ENCODE measurements around the gene ALDH3B1.

Gene ALDH3B1

GRCh38 chr11:67998150-67999045, 11.7 kb upstream of the ALDH3B1 start:
- no peak overlapping the region for H3K4me3 ChIP-seq (ENCODE audit: insufficient read depth, low read depth, low read length, poor library complexity, severe bottlenecking)
- H3K4me1 ChIP-seq (ENCODE audit: control insufficient read depth, insufficient read depth, low read length, poor library complexity, severe bottlenecking) = peaks cover 8% of the 10 kb centered on the region
- no peaks in the 10 kb centered on the region for H3K9me3 ChIP-seq (ENCODE audit: control insufficient read depth, low read length)
- H3K36me3 ChIP-seq (ENCODE audit: control insufficient read depth, insufficient read depth, low read length) = no peaks in the 10 kb centered on the region
- H3K27me3 ChIP-seq (replicated peaks; ENCODE audit: control insufficient read depth, insufficient read depth, low read length, poor library complexity, severe bottlenecking) = no peaks in the 10 kb centered on the region
- no peak overlapping the region for H3K27ac ChIP-seq (ENCODE audit: insufficient read depth, low read length, poor library complexity, severe bottlenecking)
- no peak for DNase-seq

GRCh38 chr11:67999201-67999629, 10.9 kb upstream of the ALDH3B1 start:
- Histone ChIP-seq H3K4me1 (ENCODE audit: control insufficient read depth, insufficient read depth, low read length, poor library complexity, severe bottlenecking) (peaks cover 8% of the 10 kb centered on the region), H3K27me3 (replicated peaks; ENCODE audit: control insufficient read depth, insufficient read depth, low read length, poor library complexity, severe bottlenecking) (no peaks in the 10 kb centered on the region), H3K9me3 (ENCODE audit: control insufficient read depth, low read length) (no peaks in the 10 kb centered on the region), H3K27ac (ENCODE audit: insufficient read depth, low read length, poor library complexity, severe bottlenecking) (no peak overlapping the region), H3K4me3 (ENCODE audit: insufficient read depth, low read depth, low read length, poor library complexity, severe bottlenecking) (no peak overlapping the region), H3K36me3 (ENCODE audit: control insufficient read depth, insufficient read depth, low read length) (no peaks in the 10 kb centered on the region)
- DNase-seq = no peak

- Histone ChIP-seq H3K27me3 (replicated peaks; ENCODE audit: control insufficient read depth, insufficient read depth, low read length, poor library complexity, severe bottlenecking) (no peaks in the 10 kb centered on the region), H3K36me3 (ENCODE audit: control insufficient read depth, insufficient read depth, low read length) (no peaks in the 10 kb centered on the region), H3K4me1 (ENCODE audit: control insufficient read depth, insufficient read depth, low read length, poor library complexity, severe bottlenecking) (peaks cover 8% of the 10 kb centered on the region), H3K9me3 (ENCODE audit: control insufficient read depth, low read length) (no peaks in the 10 kb centered on the region), H3K27ac (ENCODE audit: insufficient read depth, low read length, poor library complexity, severe bottlenecking) (no peak overlapping the region), H3K4me3 (ENCODE audit: insufficient read depth, low read depth, low read length, poor library complexity, severe bottlenecking) (no peak overlapping the region)
- no peak for DNase-seq
Measured at GRCh38 chr11:67999704-68000103, 10.4 kb upstream of the ALDH3B1 start.

- H3K27me3 ChIP-seq (replicated peaks; ENCODE audit: control insufficient read depth, insufficient read depth, low read length, poor library complexity, severe bottlenecking) = no peaks in the 10 kb centered on the region
- H3K4me3 ChIP-seq (ENCODE audit: insufficient read depth, low read depth, low read length, poor library complexity, severe bottlenecking) = no peak overlapping the region
- peaks cover 8% of the 10 kb centered on the region for H3K4me1 ChIP-seq (ENCODE audit: control insufficient read depth, insufficient read depth, low read length, poor library complexity, severe bottlenecking)
- no peaks in the 10 kb centered on the region for H3K36me3 ChIP-seq (ENCODE audit: control insufficient read depth, insufficient read depth, low read length)
- DNase-seq = no peak
- H3K27ac ChIP-seq (ENCODE audit: insufficient read depth, low read length, poor library complexity, severe bottlenecking) = no peak overlapping the region
- no peaks in the 10 kb centered on the region for H3K9me3 ChIP-seq (ENCODE audit: control insufficient read depth, low read length)
Measured at GRCh38 chr11:68002575-68002937, 7.6 kb upstream of the ALDH3B1 start.

GRCh38 chr11:68002938-68003845, 6.9 kb upstream of the ALDH3B1 start:
- Histone ChIP-seq H3K27ac (ENCODE audit: insufficient read depth, low read length, poor library complexity, severe bottlenecking) (peak overlapping the region; percentile 55), H3K4me3 (ENCODE audit: insufficient read depth, low read depth, low read length, poor library complexity, severe bottlenecking) (peak overlapping the region; percentile 58), H3K27me3 (replicated peaks; ENCODE audit: control insufficient read depth, insufficient read depth, low read length, poor library complexity, severe bottlenecking) (no peaks in the 10 kb centered on the region), H3K4me1 (ENCODE audit: control insufficient read depth, insufficient read depth, low read length, poor library complexity, severe bottlenecking) (peaks cover 3% of the 10 kb centered on the region), H3K36me3 (ENCODE audit: control insufficient read depth, insufficient read depth, low read length) (no peaks in the 10 kb centered on the region), H3K9me3 (ENCODE audit: control insufficient read depth, low read length) (no peaks in the 10 kb centered on the region)
- peak; percentile 33 to 46 (median 39) for DNase-seq

- Histone ChIP-seq H3K36me3 (ENCODE audit: control insufficient read depth, insufficient read depth, low read length) (no peaks in the 10 kb centered on the region), H3K27ac (ENCODE audit: insufficient read depth, low read length, poor library complexity, severe bottlenecking) (peak within 1 kb of the TSS; percentile 55), H3K27me3 (replicated peaks; ENCODE audit: control insufficient read depth, insufficient read depth, low read length, poor library complexity, severe bottlenecking) (no peaks in the 10 kb centered on the region), H3K4me1 (ENCODE audit: control insufficient read depth, insufficient read depth, low read length, poor library complexity, severe bottlenecking) (no peaks in the 10 kb centered on the region), H3K9me3 (ENCODE audit: control insufficient read depth, low read length) (no peaks in the 10 kb centered on the region), H3K4me3 (ENCODE audit: insufficient read depth, low read depth, low read length, poor library complexity, severe bottlenecking) (peak within 1 kb of the TSS; percentile 58)
- DNase-seq = peak; percentile 54 to 71 (median 60)
Measured at GRCh38 chr11:68003846-68004550, 6.1 kb upstream of the ALDH3B1 start, which contains the start of gene UNC93B1. TSS of gene UNC93B1 (minus strand) at chr11:68004097. CDS start at chr11:68004043, 54 bp downstream.

- Histone ChIP-seq H3K4me1 (ENCODE audit: control insufficient read depth, insufficient read depth, low read length, poor library complexity, severe bottlenecking) (no peaks in the 10 kb centered on the region), H3K9me3 (ENCODE audit: control insufficient read depth, low read length) (no peaks in the 10 kb centered on the region), H3K4me3 (ENCODE audit: insufficient read depth, low read depth, low read length, poor library complexity, severe bottlenecking) (peak overlapping the region; percentile 58), H3K27me3 (replicated peaks; ENCODE audit: control insufficient read depth, insufficient read depth, low read length, poor library complexity, severe bottlenecking) (no peaks in the 10 kb centered on the region), H3K27ac (ENCODE audit: insufficient read depth, low read length, poor library complexity, severe bottlenecking) (no peak overlapping the region), H3K36me3 (ENCODE audit: control insufficient read depth, insufficient read depth, low read length) (no peaks in the 10 kb centered on the region)
- DNase-seq = no peak
Measured at GRCh38 chr11:68004551-68005335, 5.4 kb upstream of the ALDH3B1 start.

- Histone ChIP-seq H3K4me1 (ENCODE audit: control insufficient read depth, insufficient read depth, low read length, poor library complexity, severe bottlenecking) (no peaks in the 10 kb centered on the region), H3K27ac (ENCODE audit: insufficient read depth, low read length, poor library complexity, severe bottlenecking) (no peak overlapping the region)
Measured at GRCh38 chr11:68006606-68007166, 3.4 kb upstream of the ALDH3B1 start.

More at GRCh38 chr11:68006606-68007166, 3.4 kb upstream of the ALDH3B1 start:
- Histone ChIP-seq H3K27me3 (replicated peaks; ENCODE audit: control insufficient read depth, insufficient read depth, low read length, poor library complexity, severe bottlenecking) (no peaks in the 10 kb centered on the region), H3K4me3 (ENCODE audit: insufficient read depth, low read depth, low read length, poor library complexity, severe bottlenecking) (no peak overlapping the region), H3K36me3 (ENCODE audit: control insufficient read depth, insufficient read depth, low read length) (no peaks in the 10 kb centered on the region), H3K9me3 (ENCODE audit: control insufficient read depth, low read length) (no peaks in the 10 kb centered on the region)
- no peak for DNase-seq
